SK-N-SH (cell line): ENCODE results near the gene UBALD1. TPM values are rescaled to one million over a fixed set of nuclear protein-coding genes. Genes with fewer than 3 reads are reported as not detected.

Experiments used
- CTCF ChIA-PET: fragments of 300-600, 350-600 bp; formaldehyde crosslinking; extraction: SDS; loops from one replicate; lab custom pipeline; 2021; lab: Yijun Ruan, JAX
- POLR2A ChIA-PET: fragments of 350-600 bp; sonication (Branson Sonifier 250); formaldehyde crosslinking; extraction: SDS; loops from one replicate; lab custom pipeline; 2020; ENCODE audit warnings: antibody characterized with exemption, inconsistent platforms; lab: Yijun Ruan, JAX
- DNase-seq: peaks from one replicate; pipeline ENCODE4 v3.0.0; 2012
- H2AFZ ChIP-seq: fragments of 200-600 bp; sonication (generic); 2 replicates; pipeline ENCODE4 v1.8.1; 2016; ENCODE audit warnings: antibody characterized with exemption, mild to moderate bottlenecking, low read depth
- H3F3A ChIP-seq: fragments of 200-600 bp; sonication (generic); replicated peaks from 2 replicates; pipeline ENCODE3; 2016; ENCODE audit warnings: antibody characterized with exemption, mild to moderate bottlenecking; ENCODE audit not compliant: insufficient read depth
- H3K27ac ChIP-seq, 2 experiments: fragments of 200-500 bp in 1 of 2; fragments of 200-600 bp in 1 of 2; sonication (Bioruptor generic) in 1 of 2; sonication (generic), shearing (Covaris generic) in 1 of 2; 2 replicates each; pipeline versions ENCODE4 v1.5.1 to v1.6.1; 2014 to 2016; ENCODE audit warnings: low read depth in 2 of 2, inconsistent platforms in 1 of 2, low read length in 1 of 2, mild to moderate bottlenecking in 1 of 2, mixed read lengths in 1 of 2
- H3K27me3 ChIP-seq: fragments of 200-600 bp; sonication (generic), shearing (Covaris generic); 2 replicates; pipeline ENCODE4 v1.6.1; 2016; ENCODE audit warnings: mixed run types; ENCODE audit not compliant: insufficient read depth
- H3K36me3 ChIP-seq, 2 experiments: fragments of 200-500 bp in 1 of 2; fragments of 200-600 bp in 1 of 2; sonication (Bioruptor generic) in 1 of 2; sonication (generic) in 1 of 2; replicated peaks in 1 of 2; 2 replicates each; pipeline versions ENCODE3 to v1.5.1; 2014 to 2016; ENCODE audit warnings: low read length in 1 of 2, mild to moderate bottlenecking in 1 of 2; ENCODE audit not compliant: insufficient read depth in 2 of 2, control insufficient read depth in 1 of 2
- H3K4me1 ChIP-seq, 2 experiments: fragments of 200-500 bp in 1 of 2; fragments of 200-600 bp in 1 of 2; sonication (Bioruptor generic) in 1 of 2; sonication (generic), shearing (Covaris generic) in 1 of 2; 2 replicates each; pipeline versions ENCODE4 v1.5.1 to v1.6.1; 2014 to 2016; ENCODE audit warnings: low read depth in 1 of 2, low read length in 1 of 2, mixed run types in 1 of 2; ENCODE audit not compliant: insufficient read depth in 2 of 2, control insufficient read depth in 1 of 2
- H3K4me2 ChIP-seq: fragments of 200-600 bp; sonication (generic), shearing (Covaris generic); 2 replicates; pipeline ENCODE4 v1.6.1; 2017; ENCODE audit warnings: mixed run types
- H3K4me3 ChIP-seq, 2 experiments: fragments of 200-500 bp in 1 of 2; fragments of 200-600 bp in 1 of 2; sonication (Bioruptor generic) in 1 of 2; sonication (generic), shearing (Covaris generic) in 1 of 2; 2 replicates each; pipeline versions ENCODE4 v1.5.1 to v1.8.1; 2014 to 2016; ENCODE audit warnings: low read depth in 2 of 2, inconsistent platforms in 1 of 2, low read length in 1 of 2, mild to moderate bottlenecking in 1 of 2, mixed read lengths in 1 of 2, moderate library complexity in 1 of 2
- H3K79me2 ChIP-seq: fragments of 200-600 bp; sonication (generic); 2 replicates; pipeline ENCODE4 v1.8.1; 2017; ENCODE audit warnings: mild to moderate bottlenecking; ENCODE audit not compliant: insufficient read depth
- H3K9ac ChIP-seq: fragments of 200-600 bp; sonication (generic); 2 replicates; pipeline ENCODE4 v1.6.1; 2017; ENCODE audit warnings: mixed run types
- H3K9me2 ChIP-seq: fragments of 200-600 bp; sonication (generic); 2 replicates; pipeline ENCODE4 v1.6.1; 2017; ENCODE audit warnings: mixed run types
- H3K9me3 ChIP-seq: fragments of 200-600 bp; sonication (generic); 2 replicates; pipeline ENCODE4 v1.6.1; 2017; ENCODE audit warnings: mixed run types, mild to moderate bottlenecking, moderate library complexity
- H4K20me1 ChIP-seq: fragments of 200-600 bp; sonication (generic); 2 replicates; pipeline ENCODE4 v1.6.1; 2017; ENCODE audit warnings: mild to moderate bottlenecking, mixed run types; ENCODE audit not compliant: insufficient read depth
- CHD2 ChIP-seq: fragments of 150-350 bp; IDR thresholded peaks from 2 replicates; pipeline ENCODE4 v1.6.1; 2018; ENCODE audit warnings: low read length; ENCODE audit not compliant: partially characterized antibody
- ELF1 ChIP-seq: IDR thresholded peaks from 2 replicates; pipeline ENCODE4 v1.4.0; 2012
- EZH2phosphoT487 ChIP-seq: fragments of 200-600 bp; sonication (generic); IDR thresholded peaks from 2 replicates; pipeline ENCODE4 v1.6.1; 2017; ENCODE audit warnings: low read depth, mixed run types, mild to moderate bottlenecking, antibody characterized with exemption, moderate library complexity, borderline replicate concordance
- FOSL2 ChIP-seq: IDR thresholded peaks from 2 replicates; pipeline ENCODE4 v1.4.0; 2012; ENCODE audit warnings: low read depth, mild to moderate bottlenecking, moderate library complexity, borderline replicate concordance
- FOXJ3 ChIP-seq: sonication (generic); formaldehyde crosslinking; IDR thresholded peaks from 2 replicates; pipeline ENCODE4 v1.5.1; 2020; ENCODE audit warnings: mild to moderate bottlenecking, missing genetic modification reagents
- GATA2 ChIP-seq: sonication (generic); formaldehyde crosslinking; IDR thresholded peaks from 2 replicates; pipeline ENCODE4 v1.5.0; 2020; ENCODE audit warnings: mild to moderate bottlenecking, missing genetic modification reagents
- JUND ChIP-seq: IDR thresholded peaks from 2 replicates; pipeline ENCODE4 v1.4.0; 2012
- MXI1 ChIP-seq: IDR thresholded peaks from 2 replicates; pipeline ENCODE4 v1.6.1; 2012; ENCODE audit warnings: mild to moderate bottlenecking, low read depth, low read length, improper control_type of control experiment
- NFIC ChIP-seq: IDR thresholded peaks from 2 replicates; pipeline ENCODE4 v1.4.0; 2012; ENCODE audit warnings: borderline replicate concordance
- RAD21 ChIP-seq: IDR thresholded peaks from 2 replicates; pipeline ENCODE4 v1.6.1; 2012; ENCODE audit warnings: mild to moderate bottlenecking, low read length
- RCOR1 ChIP-seq: fragments of 150-350 bp; IDR thresholded peaks from 2 replicates; pipeline ENCODE4 v1.6.1; 2017; ENCODE audit warnings: antibody characterized with exemption, low read length
- RFX5 ChIP-seq: IDR thresholded peaks from 2 replicates; pipeline ENCODE4 v1.6.1; 2012; ENCODE audit warnings: mild to moderate bottlenecking, improper control_type of control experiment, low read length
- RXRA ChIP-seq: IDR thresholded peaks from 2 replicates; pipeline ENCODE4 v1.4.0; 2012; ENCODE audit warnings: low read depth, mild to moderate bottlenecking, borderline replicate concordance
- SIN3A ChIP-seq: IDR thresholded peaks from 2 replicates; pipeline ENCODE4 v1.6.1; 2012; ENCODE audit warnings: low read depth, mild to moderate bottlenecking, low read length, moderate library complexity, borderline replicate concordance
- SMC3 ChIP-seq: IDR thresholded peaks from 2 replicates; pipeline ENCODE4 v1.6.1; 2012; ENCODE audit warnings: low read depth, low read length, improper control_type of control experiment
- TEAD4 ChIP-seq: IDR thresholded peaks from 2 replicates; pipeline ENCODE4 v1.4.0; 2012; ENCODE audit warnings: mild to moderate bottlenecking, borderline replicate concordance; ENCODE audit not compliant: insufficient read depth
- YY1 ChIP-seq: IDR thresholded peaks from 2 replicates; pipeline ENCODE4 v1.4.0; 2012; ENCODE audit warnings: low read depth, mild to moderate bottlenecking
- WGBS: methylation state at CpG from one replicate; pipeline ENCODE4 v1.1.6; 2017; ENCODE audit warnings: low lambda C conversion rate; 5-methylcytosine and 5-hydroxymethylcytosine counted together
- polyA plus RNA-seq, 3 experiments: library from polyadenylated mRNA; depleted of rRNA; stranded (reverse); fragments of >200 nt; gene quantifications; 2 replicates each; pipeline ENCODE4 v1.2.3, GENCODE V29; 2012
- TF ChIP-seq, protein P1 (sequence below): fragments of 150-350 bp; IDR thresholded peaks from 2 replicates; pipeline ENCODE4 v1.6.1; 2016; ENCODE audit warnings: mild to moderate bottlenecking, low read depth, low read length
- TF ChIP-seq, protein P2 (sequence below): IDR thresholded peaks from 2 replicates; pipeline ENCODE4; 2012
- TF ChIP-seq, protein P3 (sequence below): fragments of 150-350 bp; IDR thresholded peaks from 2 replicates; pipeline ENCODE4 v1.6.1; 2017; ENCODE audit warnings: antibody characterized with exemption, low read length, low read depth, borderline replicate concordance

UBALD1 gene
- polyA plus RNA-seq, 1 of the 3 experiments (the other 2 are of a cell fraction) = 16.7 TPM

DNA sequence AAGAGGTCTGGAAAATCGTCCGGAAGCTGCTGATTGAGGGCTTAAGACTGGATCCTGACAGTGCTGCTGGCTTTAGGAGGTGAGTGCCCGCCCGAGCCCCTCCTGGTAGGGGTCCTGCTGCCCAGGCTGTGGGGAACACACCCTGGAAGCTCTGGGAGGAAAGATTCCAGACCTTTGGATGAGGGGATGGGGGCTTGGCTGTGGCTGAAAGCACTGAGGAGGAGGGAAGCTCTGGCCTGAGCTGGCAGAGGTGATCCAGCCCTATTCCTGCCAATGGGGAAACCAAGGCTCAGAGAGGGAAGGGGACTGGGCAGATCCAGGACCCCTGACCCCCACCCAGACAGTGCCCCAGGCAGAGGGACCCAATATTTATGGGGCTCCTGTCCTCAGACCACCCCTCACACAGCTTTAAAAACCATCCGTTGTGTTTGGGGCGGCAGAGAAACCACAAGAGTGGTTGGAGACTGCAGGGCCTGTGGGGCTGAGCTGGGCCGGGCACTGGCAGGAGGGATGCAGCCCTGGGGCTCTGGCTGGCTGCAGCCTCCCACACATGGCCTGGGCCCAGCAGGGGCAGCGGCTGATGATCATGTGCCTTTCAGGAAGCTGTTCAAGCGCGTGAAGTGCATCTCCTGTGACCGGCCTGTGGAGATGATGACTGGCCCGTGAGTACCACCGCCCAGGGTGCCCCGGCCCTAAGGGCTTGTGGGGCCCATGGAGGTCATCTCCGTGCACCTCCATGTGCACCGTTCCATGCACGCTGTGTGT is 22.8 kb downstream of the UBALD1 start:
- Histone ChIP-seq H3K9ac (no peak overlapping the region), H3F3A (no peaks in the 10 kb centered on the region)
- TF ChIP-seq, protein P1, sequence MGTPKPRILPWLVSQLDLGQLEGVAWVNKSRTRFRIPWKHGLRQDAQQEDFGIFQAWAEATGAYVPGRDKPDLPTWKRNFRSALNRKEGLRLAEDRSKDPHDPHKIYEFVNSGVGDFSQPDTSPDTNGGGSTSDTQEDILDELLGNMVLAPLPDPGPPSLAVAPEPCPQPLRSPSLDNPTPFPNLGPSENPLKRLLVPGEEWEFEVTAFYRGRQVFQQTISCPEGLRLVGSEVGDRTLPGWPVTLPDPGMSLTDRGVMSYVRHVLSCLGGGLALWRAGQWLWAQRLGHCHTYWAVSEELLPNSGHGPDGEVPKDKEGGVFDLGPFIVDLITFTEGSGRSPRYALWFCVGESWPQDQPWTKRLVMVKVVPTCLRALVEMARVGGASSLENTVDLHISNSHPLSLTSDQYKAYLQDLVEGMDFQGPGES = no peak
- TF ChIP-seq NFIC (no peak), RCOR1 (no peak), CHD2 (no peak), SIN3A (no peak)
- TF ChIP-seq, protein P2, sequence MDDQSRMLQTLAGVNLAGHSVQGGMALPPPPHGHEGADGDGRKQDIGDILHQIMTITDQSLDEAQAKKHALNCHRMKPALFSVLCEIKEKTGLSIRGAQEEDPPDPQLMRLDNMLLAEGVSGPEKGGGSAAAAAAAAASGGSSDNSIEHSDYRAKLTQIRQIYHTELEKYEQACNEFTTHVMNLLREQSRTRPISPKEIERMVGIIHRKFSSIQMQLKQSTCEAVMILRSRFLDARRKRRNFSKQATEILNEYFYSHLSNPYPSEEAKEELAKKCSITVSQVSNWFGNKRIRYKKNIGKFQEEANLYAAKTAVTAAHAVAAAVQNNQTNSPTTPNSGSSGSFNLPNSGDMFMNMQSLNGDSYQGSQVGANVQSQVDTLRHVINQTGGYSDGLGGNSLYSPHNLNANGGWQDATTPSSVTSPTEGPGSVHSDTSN = no peak
- TF ChIP-seq, all 33 proteins: peak for 0
- Histone ChIP-seq H3K4me3 (no peak overlapping the region), H4K20me1 (no peaks in the 10 kb centered on the region), H3K9me2 (no peaks in the 10 kb centered on the region), H3K9me3 (no peaks in the 10 kb centered on the region), H3K27ac (no peak overlapping the region), H3K36me3 (no peaks in the 10 kb centered on the region), H3K4me2 (no peak overlapping the region), H3K27me3 (no peaks in the 10 kb centered on the region), H2AFZ (no peak overlapping the region), H3K79me2 (no peaks in the 10 kb centered on the region), H3K4me1 (no peaks in the 10 kb centered on the region; a peak in 1 of 4 replicates)
- peak; percentile 35 for DNase-seq
- POLR2A ChIA-PET = no interaction called here
- 68% methylated on average over 11 of the region's 17 CpGs for WGBS
- CTCF ChIA-PET = interaction anchor here (0.6 to 1.8 kb wide), 3 partner anchors 14 to 1383 kb away, joined by 3 to 14 read pairs (median 3); no protein-coding TSS in a partner anchor

DNA sequence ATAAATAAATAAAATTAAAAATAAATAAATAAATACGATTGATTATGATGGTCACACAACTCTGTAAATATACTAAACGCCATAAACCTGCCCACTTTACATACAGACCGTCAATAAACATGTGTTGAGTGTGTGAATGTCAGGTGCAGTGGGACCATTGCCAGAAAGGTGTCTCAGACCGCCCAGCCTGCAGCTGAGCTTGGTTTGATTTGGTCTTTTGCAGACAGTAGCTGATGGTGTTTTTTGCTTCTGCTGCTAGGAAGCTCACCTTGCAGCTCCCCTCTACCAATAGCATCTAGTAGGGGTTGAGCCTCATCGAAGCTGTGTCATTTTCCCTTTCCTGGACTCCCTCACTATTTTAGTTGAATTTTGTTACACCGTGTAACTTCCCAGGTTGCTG is 23.5 kb downstream of the UBALD1 start:
- H3F3A ChIP-seq = no peaks in the 10 kb centered on the region
- WGBS = 59% methylated on average over 6 of the region's 6 CpGs
- no peak overlapping the region for H3K4me2 ChIP-seq
- no peaks in the 10 kb centered on the region for H3K79me2 ChIP-seq
- ChIA-PET POLR2A (no interaction called here), CTCF (interaction anchor here (1.8 kb wide), 1 partner anchor 85 kb away, joined by 14 read pairs; no protein-coding TSS in a partner anchor)
- H3K4me1 ChIP-seq = no peaks in the 10 kb centered on the region; a peak in 1 of 4 replicates
- no peaks in the 10 kb centered on the region for H3K9me3 ChIP-seq
- TF ChIP-seq, protein P3, sequence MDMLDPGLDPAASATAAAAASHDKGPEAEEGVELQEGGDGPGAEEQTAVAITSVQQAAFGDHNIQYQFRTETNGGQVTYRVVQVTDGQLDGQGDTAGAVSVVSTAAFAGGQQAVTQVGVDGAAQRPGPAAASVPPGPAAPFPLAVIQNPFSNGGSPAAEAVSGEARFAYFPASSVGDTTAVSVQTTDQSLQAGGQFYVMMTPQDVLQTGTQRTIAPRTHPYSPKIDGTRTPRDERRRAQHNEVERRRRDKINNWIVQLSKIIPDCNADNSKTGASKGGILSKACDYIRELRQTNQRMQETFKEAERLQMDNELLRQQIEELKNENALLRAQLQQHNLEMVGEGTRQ = no peak
- no peak for TF ChIP-seq RXRA
- no peak for TF ChIP-seq EZH2phosphoT487
- TF ChIP-seq TEAD4 = no peak
- no peak for TF ChIP-seq ELF1
- no peak for TF ChIP-seq MXI1
- no peak for TF ChIP-seq RFX5
- TF ChIP-seq RAD21 = no peak
- no peak for TF ChIP-seq YY1
- TF ChIP-seq SIN3A = no peak
- TF ChIP-seq FOXJ3 (CRISPR knock-in tag) = no peak
- no peak for TF ChIP-seq NFIC
- TF ChIP-seq CHD2 = no peak
- no peak for TF ChIP-seq FOSL2
- no peak for TF ChIP-seq JUND
- no peak for TF ChIP-seq SMC3
- TF ChIP-seq GATA2 (CRISPR knock-in tag) = no peak
- H2AFZ ChIP-seq = no peak overlapping the region
- no peak for DNase-seq
- H3K4me3 ChIP-seq = no peak overlapping the region
- no peaks in the 10 kb centered on the region for H3K36me3 ChIP-seq
- H3K9me2 ChIP-seq = no peaks in the 10 kb centered on the region
- no peaks in the 10 kb centered on the region for H4K20me1 ChIP-seq
- no peak overlapping the region for H3K27ac ChIP-seq
- H3K27me3 ChIP-seq = no peaks in the 10 kb centered on the region
- H3K9ac ChIP-seq = no peak overlapping the region
